Measurements from ENCODE around the gene FAHD1. TPM values are rescaled to one million over a fixed set of nuclear protein-coding genes. Genes with fewer than 3 reads are reported as not detected.
A peak's percentile ranks its signal among the peaks of the same experiment; 100 is the strongest.
"Not testable (repeated sequence)": the region's sequence is repeated elsewhere in the genome, so short reads cannot be mapped to it uniquely, and the experiment has no call there.

FAHD1 gene
- total and polyA plus RNA-seq, 2 donors from 2014 or later: 36.4 to 108 TPM

DNA sequence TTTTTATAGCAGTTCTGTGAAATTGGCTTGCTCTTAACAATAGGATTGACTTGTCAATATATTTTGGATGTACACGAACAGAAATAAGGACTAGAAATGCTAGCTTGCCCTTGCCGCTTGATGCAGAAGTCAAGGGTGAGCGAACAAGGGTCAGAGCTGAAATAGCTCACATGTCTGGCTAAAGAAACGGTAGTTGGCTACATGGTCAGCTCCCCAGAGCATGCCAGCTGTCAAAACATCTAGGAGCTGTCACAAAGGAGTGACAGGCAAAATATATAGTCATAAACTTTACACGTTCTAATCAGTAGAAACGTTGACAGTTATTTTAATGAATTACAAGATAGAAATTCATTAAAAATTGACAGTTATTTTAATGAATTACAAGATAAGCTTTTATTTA is 47.8 kb downstream of the FAHD1 start:
- FAIRE-seq (no peak), DNase-seq (peak in 4 of 5 donors; percentile 44 to 65 (median 55))
- H3K27ac ChIP-seq (ENCODE audit: low read depth in 2 of 2, low read length in 2 of 2): no peak overlapping the region
- no peaks in the 10 kb centered on the region for H3K9me3 ChIP-seq (ENCODE audit: control insufficient read depth in 2 of 3, insufficient read depth in 1 of 3, low read length in 3 of 3)
- H3K27me3 ChIP-seq (ENCODE audit: control insufficient read depth, insufficient read depth, low read length): peaks cover 7% of the 10 kb centered on the region
- H3K9ac ChIP-seq (ENCODE audit: low read length in 3 of 3): no peak overlapping the region
- H3K4me1 ChIP-seq (ENCODE audit: control insufficient read depth in 2 of 3, insufficient read depth in 2 of 3, low read depth in 1 of 3, low read length in 3 of 3): no peaks in the 10 kb centered on the region
- H3K4me3 ChIP-seq (ENCODE audit: low read length in 3 of 3): no peak overlapping the region
- intact Hi-C loops (cut with DNase I): no loop called here
- H3K36me3 ChIP-seq (ENCODE audit: control insufficient read depth in 2 of 3, insufficient read depth in 3 of 3, low read length in 3 of 3): no peaks in the 10 kb centered on the region
- no peak for TF ChIP-seq CTCF (IDR thresholded peaks at IDR 0.05; ENCODE audit: borderline replicate concordance, extremely low read depth, insufficient read depth)

DNA sequence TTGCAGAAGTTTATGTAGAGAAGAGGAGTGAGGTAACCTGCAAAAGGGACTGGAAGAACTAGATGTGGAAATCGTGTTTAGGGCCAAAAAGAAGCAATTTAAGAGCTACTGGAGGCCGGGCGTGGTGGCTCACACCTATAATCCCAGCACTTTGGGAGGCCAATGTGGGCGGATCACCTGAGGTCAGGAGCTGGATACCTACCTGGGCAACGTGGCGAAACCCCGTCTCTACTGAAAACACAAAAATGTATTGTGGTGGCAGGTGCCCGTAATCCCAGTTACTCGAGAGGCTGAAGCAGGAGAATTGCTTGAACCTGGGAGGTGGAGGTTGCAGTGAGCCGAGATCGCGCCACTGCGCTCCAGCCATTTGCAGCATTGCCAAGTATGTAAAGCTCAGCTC is 49.1 kb downstream of the FAHD1 start:
- H3K4me1 ChIP-seq (ENCODE audit: control insufficient read depth in 2 of 3, insufficient read depth in 2 of 3, low read depth in 1 of 3, low read length in 3 of 3); FAIRE-seq; H3K27me3 ChIP-seq (ENCODE audit: control insufficient read depth, insufficient read depth, low read length); DNase-seq; intact Hi-C loops (cut with DNase I); H3K36me3 ChIP-seq (ENCODE audit: control insufficient read depth in 2 of 3, insufficient read depth in 3 of 3, low read length in 3 of 3); H3K27ac ChIP-seq (ENCODE audit: low read depth in 2 of 2, low read length in 2 of 2); H3K4me3 ChIP-seq (ENCODE audit: low read length in 3 of 3); H3K9me3 ChIP-seq (ENCODE audit: control insufficient read depth in 2 of 3, insufficient read depth in 1 of 3, low read length in 3 of 3); H3K9ac ChIP-seq (ENCODE audit: low read length in 3 of 3): not testable (repeated sequence)

DNA sequence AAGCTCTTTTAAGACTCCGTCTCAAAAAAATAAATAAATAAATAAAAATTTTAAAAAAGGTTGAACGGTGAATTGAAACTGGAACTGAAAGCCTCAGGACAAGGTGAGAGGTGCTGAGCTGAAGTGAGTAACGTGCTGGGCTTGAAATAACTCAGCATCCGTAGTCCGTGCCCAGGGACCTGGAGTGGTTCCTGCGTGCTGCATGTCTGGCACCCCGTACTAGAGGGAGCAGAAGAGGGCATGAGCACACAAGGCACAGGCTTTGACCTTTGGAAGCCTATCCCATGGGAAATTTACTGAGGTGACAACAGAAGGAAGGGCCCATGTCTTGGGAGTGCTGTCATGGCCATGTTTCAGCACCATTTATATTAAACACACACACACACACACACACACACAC is 49.5 kb downstream of the FAHD1 start:
- H3K9ac ChIP-seq (ENCODE audit: low read length in 3 of 3): no peak overlapping the region
- FAIRE-seq (no peak), DNase-seq (peak in 1 of 5 donors; percentile 21)
- intact Hi-C loops (cut with DNase I): no loop called here
- TF ChIP-seq CTCF (IDR thresholded peaks at IDR 0.05; ENCODE audit: borderline replicate concordance, extremely low read depth, insufficient read depth): no peak
- no peaks in the 10 kb centered on the region for H3K9me3 ChIP-seq (ENCODE audit: control insufficient read depth in 2 of 3, insufficient read depth in 1 of 3, low read length in 3 of 3)
- no peaks in the 10 kb centered on the region for H3K36me3 ChIP-seq (ENCODE audit: control insufficient read depth in 2 of 3, insufficient read depth in 3 of 3, low read length in 3 of 3)
- H3K4me1 ChIP-seq (ENCODE audit: control insufficient read depth in 2 of 3, insufficient read depth in 2 of 3, low read depth in 1 of 3, low read length in 3 of 3): no peaks in the 10 kb centered on the region
- H3K4me3 ChIP-seq (ENCODE audit: low read length in 3 of 3): no peak overlapping the region
- H3K27me3 ChIP-seq (ENCODE audit: control insufficient read depth, insufficient read depth, low read length): peaks cover 7% of the 10 kb centered on the region
- no peak overlapping the region for H3K27ac ChIP-seq (ENCODE audit: low read depth in 2 of 2, low read length in 2 of 2)

GRCh38 chr16:1877089-1877488 is 50.1 kb downstream of the FAHD1 start:
- Histone ChIP-seq H3K9me3 (ENCODE audit: control insufficient read depth in 2 of 3, insufficient read depth in 1 of 3, low read length in 3 of 3) (no peaks in the 10 kb centered on the region), H3K4me1 (ENCODE audit: control insufficient read depth in 2 of 3, insufficient read depth in 2 of 3, low read depth in 1 of 3, low read length in 3 of 3) (no peaks in the 10 kb centered on the region), H3K4me3 (ENCODE audit: low read length in 3 of 3) (no peak overlapping the region), H3K9ac (ENCODE audit: low read length in 3 of 3) (no peak overlapping the region), H3K27me3 (ENCODE audit: control insufficient read depth, insufficient read depth, low read length) (peaks cover 7% of the 10 kb centered on the region), H3K27ac (ENCODE audit: low read depth in 2 of 2, low read length in 2 of 2) (no peak overlapping the region), H3K36me3 (ENCODE audit: control insufficient read depth in 2 of 3, insufficient read depth in 3 of 3, low read length in 3 of 3) (no peaks in the 10 kb centered on the region)
- TF ChIP-seq CTCF (IDR thresholded peaks at IDR 0.05; ENCODE audit: borderline replicate concordance, extremely low read depth, insufficient read depth): no peak
- FAIRE-seq: no peak
- peak in 1 of 5 donors; percentile 24 for DNase-seq
- intact Hi-C loops (cut with DNase I): no loop called here

All from kidney (tissue), 14 donors.